Fibroblast of lung (primary cell): Measurements from ENCODE around the gene RASGRF2. TPM values are rescaled to one million over a fixed set of nuclear protein-coding genes. Genes with fewer than 3 reads are reported as not detected.

Experiments
- DNase-seq, 2 donors: peaks; one replicate each; pipeline versions ENCODE4 v3.0.0 to v3.0.0-alpha.2; 2010; ENCODE audit warnings: low read depth in 2 of 2
- H2AFZ ChIP-seq: 2 replicates; pipeline ENCODE4 v1.5.1; 2012; ENCODE audit warnings: low read length, control low read depth, inconsistent platforms
- H3K27ac ChIP-seq: 2 replicates; pipeline ENCODE4 v1.5.1; 2011; ENCODE audit warnings: low read length, control low read depth; ENCODE audit not compliant: insufficient read depth
- H3K27me3 ChIP-seq: 2 replicates; pipeline ENCODE4 v1.5.1; 2011; ENCODE audit warnings: mild to moderate bottlenecking, low read length; ENCODE audit not compliant: control insufficient read depth, insufficient read depth
- H3K36me3 ChIP-seq: 2 replicates; pipeline ENCODE4 v1.5.1; 2011; ENCODE audit warnings: low read length; ENCODE audit not compliant: control insufficient read depth, insufficient read depth
- H3K4me1 ChIP-seq: 2 replicates; pipeline ENCODE4 v1.5.1; 2011; ENCODE audit warnings: low read length; ENCODE audit not compliant: control insufficient read depth, insufficient read depth; ENCODE audit errors: extremely low read depth
- H3K4me2 ChIP-seq: 2 replicates; pipeline ENCODE4 v1.5.1; 2011; ENCODE audit warnings: low read length, control low read depth; ENCODE audit not compliant: insufficient read depth; ENCODE audit errors: extremely low read depth
- H3K4me3 ChIP-seq, 4 experiments: fragments of 200-600 bp in 1 of 4; sonication (generic) in 1 of 4; replicated peaks in 1 of 4; 2 replicates each; pipeline ENCODE4 v1.5.1; 2011 to 2016; ENCODE audit warnings: low read length in 4 of 4, low read depth in 3 of 4, mild to moderate bottlenecking in 3 of 4, control low read depth in 2 of 4, inconsistent platforms in 1 of 4, mixed read lengths in 1 of 4; ENCODE audit not compliant: insufficient read depth in 1 of 4; ENCODE audit errors: control extremely low read depth in 1 of 4
- H3K79me2 ChIP-seq: 2 replicates; pipeline ENCODE4 v1.5.1; 2012; ENCODE audit warnings: mild to moderate bottlenecking, low read length, inconsistent platforms; ENCODE audit not compliant: control insufficient read depth, insufficient read depth
- H3K9ac ChIP-seq: 2 replicates; pipeline ENCODE4 v1.5.1; 2011; ENCODE audit warnings: mild to moderate bottlenecking, low read length, control low read depth; ENCODE audit not compliant: insufficient read depth
- H3K9me3 ChIP-seq: 2 replicates; pipeline ENCODE4 v1.5.1; 2012; ENCODE audit warnings: low read depth, low read length; ENCODE audit not compliant: control insufficient read depth, insufficient read depth
- H4K20me1 ChIP-seq: 2 replicates; pipeline ENCODE4 v1.5.1; 2011; ENCODE audit warnings: low read length; ENCODE audit not compliant: control insufficient read depth, insufficient read depth; ENCODE audit errors: extremely low read depth
- CTCF ChIP-seq, 2 donors: IDR thresholded peaks in 1 of 2; conservative IDR thresholded peaks in 1 of 2; 1 replicate in 1 of 2; 2 replicates in 1 of 2; pipeline ENCODE4 v1.5.1; 2011 to 2012; ENCODE audit warnings: low read length in 2 of 2, control low read depth in 1 of 2, inconsistent platforms in 1 of 2, low read depth in 1 of 2, mild to moderate bottlenecking in 1 of 2
- EZH2 ChIP-seq: IDR thresholded peaks from 2 replicates; pipeline ENCODE4 v1.5.1; 2012; ENCODE audit warnings: low read length, control low read depth, mild to moderate bottlenecking; ENCODE audit errors: missing control alignments
- polyA plus RNA-seq, 2 donors: library from polyadenylated mRNA; depleted of rRNA in 1 of 2; stranded (reverse) in 1 of 2; unstranded in 1 of 2; fragments of >200 nt; gene quantifications; 2 replicates each; pipeline ENCODE4 v1.2.1, GENCODE V29; 2011 to 2012; ENCODE audit warnings: missing spikeins in 1 of 2
- total RNA-seq: library from RNA; depleted of rRNA; stranded (reverse); fragments of >200 nt; gene quantifications from 2 replicates; pipeline ENCODE4 v1.2.1, GENCODE V29; 2014

Gene RASGRF2
- total and polyA plus RNA-seq, 2 donors (not counting 1 experiment from before 2014, with no cell fraction given), result 3.5 to 19.5 TPM

GRCh38 chr5:81081461-81081835 lies 121.3 kb downstream of the RASGRF2 start:
- peaks cover 3% of the 10 kb centered on the region for H3K36me3 ChIP-seq
- no peaks in the 10 kb centered on the region for H3K79me2 ChIP-seq
- H3K4me2 ChIP-seq, result no peak overlapping the region
- no peak overlapping the region for H3K4me3 ChIP-seq
- no peak overlapping the region for H3K27ac ChIP-seq
- TF ChIP-seq EZH2 (no peak), CTCF (conservative IDR thresholded peaks at IDR 0.05 in 1 of 2, IDR thresholded peaks at IDR 0.05 in 1 of 2; ENCODE audit: low read depth in 1 of 2, low read length in 2 of 2) (no peak)
- no peaks in the 10 kb centered on the region for H3K27me3 ChIP-seq
- no peaks in the 10 kb centered on the region for H3K9me3 ChIP-seq
- no peak overlapping the region for H2AFZ ChIP-seq
- peak in 1 of 2 donors; percentile 41 for DNase-seq
- no peaks in the 10 kb centered on the region for H4K20me1 ChIP-seq
- H3K9ac ChIP-seq, result no peak overlapping the region
- H3K4me1 ChIP-seq, result no peaks in the 10 kb centered on the region

GRCh38 chr5:81086881-81087281 lies 126.7 kb downstream of the RASGRF2 start:
- no peak overlapping the region for H3K4me2 ChIP-seq
- no peak for TF ChIP-seq CTCF (conservative IDR thresholded peaks at IDR 0.05 in 1 of 2, IDR thresholded peaks at IDR 0.05 in 1 of 2; ENCODE audit: low read depth in 1 of 2, low read length in 2 of 2)
- no peak for TF ChIP-seq EZH2
- H2AFZ ChIP-seq, result no peak overlapping the region
- H3K79me2 ChIP-seq, result no peaks in the 10 kb centered on the region
- no peaks in the 10 kb centered on the region for H3K27me3 ChIP-seq
- no peak overlapping the region for H3K27ac ChIP-seq
- H3K9me3 ChIP-seq, result no peaks in the 10 kb centered on the region
- no peak for DNase-seq
- peaks cover 5% of the 10 kb centered on the region for H3K36me3 ChIP-seq
- no peaks in the 10 kb centered on the region for H3K4me1 ChIP-seq
- no peaks in the 10 kb centered on the region for H4K20me1 ChIP-seq
- no peak overlapping the region for H3K9ac ChIP-seq
- no peak overlapping the region for H3K4me3 ChIP-seq

- H3K27me3 ChIP-seq, result no peaks in the 10 kb centered on the region
- H3K79me2 ChIP-seq, result no peaks in the 10 kb centered on the region
- H4K20me1 ChIP-seq, result no peaks in the 10 kb centered on the region
- H2AFZ ChIP-seq, result no peak overlapping the region
- peaks cover 6% of the 10 kb centered on the region for H3K36me3 ChIP-seq
- no peak for DNase-seq
- no peak overlapping the region for H3K4me2 ChIP-seq
- no peak overlapping the region for H3K4me3 ChIP-seq
- no peaks in the 10 kb centered on the region for H3K4me1 ChIP-seq
- no peak overlapping the region for H3K27ac ChIP-seq
- no peak overlapping the region for H3K9ac ChIP-seq
- no peak for TF ChIP-seq EZH2
- TF ChIP-seq CTCF (conservative IDR thresholded peaks at IDR 0.05 in 1 of 2, IDR thresholded peaks at IDR 0.05 in 1 of 2; ENCODE audit: low read depth in 1 of 2, low read length in 2 of 2), result no peak
- no peaks in the 10 kb centered on the region for H3K9me3 ChIP-seq
Measured at GRCh38 chr5:81091199-81091598, 131.0 kb downstream of the RASGRF2 start.
